Activated T-cell treated with anti-CD3 and anti-CD28 coated beads, Interleukin-2, amount 50 U/mL, for 48 hours (primary cell): ENCODE data around the gene RPTOR.

Source experiments
- DNase-seq, 2 experiments: peaks; one replicate each; pipeline ENCODE4 v3.0.0-alpha.2; 2020

Gene RPTOR

GRCh38 chr17:80990921-80991644, 446.4 kb downstream of the RPTOR start:
- DNase-seq: no peak

GRCh38 chr17:80991645-80992076, 447.0 kb downstream of the RPTOR start, which contains the start of gene CHMP6:
Gene CHMP6 (plus strand): TSS chr17:80991841. CDS start chr17:80991919, 78 bp downstream.
- peak; percentile 81 to 84 for DNase-seq

GRCh38 chr17:80992077-80992947, 447.7 kb downstream of the RPTOR start:
- DNase-seq: no peak

GRCh38 chr17:80992948-80993624, 448.4 kb downstream of the RPTOR start:
- DNase-seq: no peak

- no peak for DNase-seq
Observed at GRCh38 chr17:80995131-80995530, 450.5 kb downstream of the RPTOR start.

GRCh38 chr17:80996422-80997305, 452.0 kb downstream of the RPTOR start:
- no peak for DNase-seq

- DNase-seq: no peak
Observed at GRCh38 chr17:80997424-80998117, 452.9 kb downstream of the RPTOR start.

- no peak for DNase-seq
Observed at GRCh38 chr17:80998118-80998747, 453.6 kb downstream of the RPTOR start.

- no peak for DNase-seq
Observed at GRCh38 chr17:80998748-80999535, 454.3 kb downstream of the RPTOR start.

GRCh38 chr17:80999536-81000333, 455.1 kb downstream of the RPTOR start:
- DNase-seq: no peak

- no peak for DNase-seq
Observed at GRCh38 chr17:81000334-81000630, 455.6 kb downstream of the RPTOR start.

GRCh38 chr17:81000631-81001357, 456.2 kb downstream of the RPTOR start:
- DNase-seq: no peak

GRCh38 chr17:81002013-81002384, 457.4 kb downstream of the RPTOR start:
- DNase-seq: no peak

GRCh38 chr17:81002409-81003361, 458.0 kb downstream of the RPTOR start:
- DNase-seq: no peak

GRCh38 chr17:81003711-81004475, 459.3 kb downstream of the RPTOR start:
- DNase-seq: no peak

GRCh38 chr17:81006891-81007290, 462.3 kb downstream of the RPTOR start:
- DNase-seq: no peak

- DNase-seq: no peak
Observed at GRCh38 chr17:81008140-81008539, 463.5 kb downstream of the RPTOR start.
